NCI-H2107 treated with DMSO at 0.1 percent for 48 hours (cell line): ENCODE results near the gene TVP23C.

ENCODE experiments used
- DNase-seq: peaks from one replicate; lab custom pipeline; 2025; ENCODE audit not compliant: unreplicated experiment; lab: John Stamatoyannopoulos, UW

TVP23C gene

DNA sequence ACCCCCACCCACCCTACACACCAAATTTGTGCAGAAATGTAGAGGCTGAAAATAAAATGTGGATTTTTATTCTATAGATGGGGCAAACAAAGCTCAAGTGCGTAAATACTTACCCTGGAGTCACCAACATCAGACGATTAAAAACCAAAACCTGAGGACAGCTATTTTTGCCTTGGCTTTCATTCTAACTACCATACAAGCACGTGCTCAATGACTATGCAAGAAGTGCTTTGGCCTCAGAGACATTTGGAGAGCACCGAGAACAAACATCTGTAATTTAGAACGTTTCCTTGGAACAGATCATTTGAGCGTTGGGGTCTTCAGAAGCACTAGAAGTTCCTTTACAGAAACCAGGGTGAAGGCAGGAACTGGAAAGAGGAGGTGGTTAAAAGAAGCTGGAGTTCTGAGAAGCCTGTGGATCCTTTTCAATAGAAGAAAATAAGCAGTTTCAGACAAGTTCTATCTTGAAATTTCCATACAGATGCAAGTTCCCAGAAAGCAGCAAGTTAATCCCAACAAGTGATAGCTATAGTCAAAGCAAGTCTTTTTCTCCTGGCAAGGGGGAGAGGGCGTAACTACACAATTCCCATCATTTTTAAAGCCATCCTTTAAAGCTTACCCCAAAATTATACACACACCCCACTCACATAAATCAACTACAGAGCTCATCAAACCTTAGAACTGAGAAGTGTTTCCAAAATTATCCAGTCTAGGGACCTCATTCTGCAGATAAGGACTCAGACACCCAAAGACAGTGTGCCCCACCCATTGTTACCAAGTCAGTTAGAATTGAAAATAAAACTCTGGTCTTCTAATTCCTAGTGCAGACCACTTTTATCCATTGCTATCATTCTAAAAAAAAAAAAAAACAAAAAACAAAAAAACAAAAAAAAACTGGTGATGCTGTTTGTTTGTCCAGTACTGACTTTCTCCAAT lies 66.3 kb downstream of the TVP23C start:
- no peak for DNase-seq

GRCh38 chr17:15494821-15495220 lies 68.5 kb downstream of the TVP23C start:
- no peak for DNase-seq

- no peak for DNase-seq
Measured at GRCh38 chr17:15493693-15494035, 69.6 kb downstream of the TVP23C start.

DNA sequence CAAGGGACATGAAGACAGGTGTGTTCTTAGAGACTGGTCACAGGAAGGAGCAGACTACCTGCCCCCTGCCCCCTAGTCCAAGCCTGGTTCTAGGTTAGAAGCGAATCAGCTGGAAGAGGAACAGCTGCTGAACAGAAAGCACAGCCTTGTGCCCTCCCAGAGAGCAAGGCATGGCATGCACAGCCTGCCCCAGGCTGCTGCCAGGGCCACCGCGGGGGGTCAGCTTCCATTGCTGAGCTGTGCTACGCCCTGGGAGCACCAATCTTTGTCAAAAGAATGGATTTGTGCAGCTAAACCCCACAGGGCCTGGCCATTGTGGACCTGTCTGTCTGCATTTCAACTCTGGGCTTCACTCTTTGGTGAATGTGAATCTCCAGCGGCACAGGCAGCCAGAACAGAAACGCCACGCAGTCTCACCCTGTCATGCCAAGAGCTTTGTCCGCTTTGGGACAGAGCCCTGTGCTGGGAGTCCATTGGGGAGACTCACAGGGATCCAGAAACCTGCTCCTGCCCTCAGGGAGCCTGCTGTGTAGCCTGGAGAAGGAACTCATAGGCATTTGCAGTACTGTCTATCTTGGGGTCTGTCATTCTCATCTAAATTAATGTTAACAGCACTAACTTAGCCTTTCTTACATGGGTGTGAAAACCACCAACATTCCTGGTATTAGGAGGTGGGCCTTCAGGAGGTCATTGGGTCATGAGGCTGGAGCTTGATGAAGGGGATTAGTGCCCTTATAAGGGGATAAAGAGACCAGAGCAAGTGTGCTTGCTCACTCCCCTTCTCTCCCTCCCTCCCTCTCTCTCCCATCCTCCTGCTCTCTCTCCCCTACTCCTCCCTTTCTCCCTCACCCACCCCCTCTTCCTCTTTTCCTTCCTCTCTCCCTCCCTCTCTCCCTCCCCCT lies 70.2 kb downstream of the TVP23C start:
- no peak for DNase-seq

DNA sequence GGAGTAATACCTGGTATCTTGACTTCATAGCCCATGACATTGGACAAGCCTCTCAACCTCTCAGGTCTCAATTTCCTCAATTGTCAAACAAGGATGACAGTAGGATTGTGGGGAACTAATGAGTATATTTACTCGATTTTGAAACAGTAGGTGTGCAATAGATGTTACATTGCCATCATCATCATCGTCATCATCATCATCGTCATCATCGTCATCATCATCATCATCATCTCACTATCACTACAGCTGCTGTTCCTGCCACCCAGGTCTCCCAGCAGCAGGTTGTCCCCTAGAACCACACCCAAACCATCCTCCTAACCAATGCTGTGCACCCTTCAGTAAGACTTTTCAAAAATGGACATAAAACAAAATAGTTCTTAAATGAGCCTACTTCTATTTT lies 71.1 kb downstream of the TVP23C start:
- no peak for DNase-seq

DNA sequence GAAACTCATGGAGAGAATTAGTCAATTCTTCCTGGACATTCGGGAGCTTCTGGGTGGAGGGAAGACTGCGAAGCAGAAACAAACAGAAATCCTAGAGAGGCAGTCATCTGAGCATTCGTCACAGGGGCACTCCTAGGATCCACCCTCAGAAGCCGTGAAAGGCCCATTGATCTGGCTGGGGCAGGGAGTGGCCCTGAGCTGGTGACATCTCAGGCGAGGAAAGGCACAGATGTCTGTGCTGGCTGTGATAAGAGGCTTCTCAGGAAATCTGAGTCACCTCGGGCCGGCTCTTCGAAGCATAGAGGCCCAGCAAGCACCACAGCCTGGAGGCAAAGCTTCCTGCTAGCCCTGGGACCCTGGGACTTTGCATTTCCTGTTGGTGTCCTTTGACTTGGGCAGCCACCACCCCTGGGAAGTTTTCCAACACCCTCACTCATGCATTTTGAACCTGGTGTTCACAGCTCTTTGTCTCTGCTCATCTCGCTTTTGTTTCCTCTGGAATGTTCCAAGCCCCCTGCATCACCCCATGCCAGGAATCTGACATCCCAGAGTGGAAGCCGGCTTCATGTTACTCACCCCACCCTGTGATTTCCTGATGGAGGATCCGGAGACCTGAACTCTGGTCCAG lies 72.5 kb downstream of the TVP23C start:
- DNase-seq, result no peak

GRCh38 chr17:15488557-15488956 lies 74.7 kb downstream of the TVP23C start:
- DNase-seq, result no peak

GRCh38 chr17:15485045-15485444 lies 78.2 kb downstream of the TVP23C start:
- no peak for DNase-seq

DNA sequence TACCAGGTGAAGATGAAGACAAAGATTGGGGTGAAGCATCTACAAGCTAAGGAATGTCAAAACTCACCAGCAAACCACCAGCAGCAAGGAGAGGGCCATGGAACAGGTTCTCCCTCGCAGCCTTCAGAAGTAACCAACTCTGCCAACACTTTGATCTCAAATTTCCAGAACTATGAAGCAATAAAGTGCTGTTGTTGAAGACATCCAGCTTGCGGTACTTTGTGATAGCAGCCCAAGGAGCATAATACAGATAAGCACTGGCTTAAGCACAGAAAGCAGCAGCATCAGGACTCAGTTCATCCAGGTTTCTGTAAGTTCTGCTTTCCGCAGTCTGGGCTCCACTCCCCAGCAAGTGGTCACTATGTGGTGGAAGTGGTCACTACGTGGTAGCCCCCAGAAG lies 79.9 kb downstream of the TVP23C start:
- DNase-seq, result no peak

DNA sequence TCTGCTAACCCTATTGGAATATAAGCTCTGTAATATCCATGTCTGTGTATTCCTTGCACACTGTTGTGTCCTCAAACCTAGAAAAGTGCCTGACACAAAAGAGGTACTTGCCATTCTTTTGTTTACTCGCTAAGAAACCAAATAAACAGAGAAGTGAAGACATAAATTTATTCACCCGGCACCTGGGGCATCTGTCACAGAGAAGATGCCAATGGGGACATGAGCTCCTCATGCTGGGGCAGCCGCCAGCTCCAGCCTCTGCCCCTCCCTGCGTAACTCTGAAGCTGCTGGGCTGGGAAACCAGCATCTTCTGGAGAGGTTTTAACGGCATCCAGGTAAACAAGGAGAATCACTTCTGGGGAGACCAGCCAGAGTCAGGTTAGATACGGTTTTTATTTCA lies 80.8 kb downstream of the TVP23C start:
- DNase-seq, result no peak

- DNase-seq, result no peak
Measured at GRCh38 chr17:15481481-15481880, 81.8 kb downstream of the TVP23C start.

DNA sequence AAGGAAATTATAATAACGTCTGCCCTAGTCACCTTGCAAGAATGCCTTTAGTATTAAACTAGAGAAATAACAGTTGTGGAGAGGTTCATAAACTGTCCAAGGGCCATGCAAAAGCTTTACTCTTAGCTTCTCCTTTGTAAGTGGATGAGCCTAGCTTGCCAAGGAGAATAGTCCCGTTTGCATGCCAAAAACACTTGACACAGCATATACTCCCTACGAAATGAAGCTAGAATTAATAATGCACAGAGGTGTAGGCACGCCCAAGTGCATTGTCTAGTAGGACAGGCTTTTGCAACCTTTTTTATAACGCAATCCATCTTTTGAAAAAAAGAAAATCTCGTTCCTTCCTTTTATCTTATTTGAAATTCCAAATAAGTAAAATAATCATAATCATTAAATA lies 83.1 kb downstream of the TVP23C start:
- DNase-seq, result no peak

GRCh38 chr17:15479703-15480102 lies 83.6 kb downstream of the TVP23C start:
- DNase-seq, result no peak

GRCh38 chr17:15478845-15479244 lies 84.4 kb downstream of the TVP23C start:
- no peak for DNase-seq

DNA sequence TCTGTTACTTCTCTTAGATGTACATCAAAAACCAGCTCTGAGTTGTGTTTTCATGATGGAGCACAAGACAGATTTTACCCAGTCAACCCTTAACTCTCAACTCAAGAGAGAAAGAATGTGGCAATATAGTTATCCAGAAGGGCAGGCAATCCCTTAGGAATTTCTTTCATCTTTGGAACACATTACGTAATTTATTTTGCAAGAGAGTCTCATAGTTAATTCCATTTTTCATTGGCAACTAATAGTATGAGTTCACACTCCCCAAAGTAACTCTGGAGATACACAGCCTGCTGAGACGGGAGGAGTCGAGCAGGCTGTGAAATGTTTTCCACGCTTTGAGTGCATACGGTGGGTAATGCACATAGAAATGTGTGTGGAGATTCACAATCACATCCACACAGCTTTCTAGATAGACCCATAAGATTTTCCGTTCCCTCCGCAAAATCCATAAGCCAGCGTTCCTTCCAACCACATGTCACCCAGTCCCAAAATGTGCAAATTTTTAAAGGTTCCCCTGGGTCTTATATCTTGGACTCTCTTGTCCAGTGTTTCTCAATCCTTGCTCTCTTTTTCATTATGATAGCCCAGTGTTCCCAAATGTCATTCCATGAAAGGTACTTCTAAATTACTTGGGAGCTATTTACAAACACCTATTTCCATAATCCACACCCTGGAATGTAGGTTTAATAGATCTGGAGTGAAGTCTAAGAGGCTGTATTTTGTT lies 87.5 kb downstream of the TVP23C start:
- no peak for DNase-seq

- no peak for DNase-seq
Measured at GRCh38 chr17:15472891-15473290, 90.4 kb downstream of the TVP23C start.

GRCh38 chr17:15470536-15470935 lies 92.7 kb downstream of the TVP23C start:
- no peak for DNase-seq

DNA sequence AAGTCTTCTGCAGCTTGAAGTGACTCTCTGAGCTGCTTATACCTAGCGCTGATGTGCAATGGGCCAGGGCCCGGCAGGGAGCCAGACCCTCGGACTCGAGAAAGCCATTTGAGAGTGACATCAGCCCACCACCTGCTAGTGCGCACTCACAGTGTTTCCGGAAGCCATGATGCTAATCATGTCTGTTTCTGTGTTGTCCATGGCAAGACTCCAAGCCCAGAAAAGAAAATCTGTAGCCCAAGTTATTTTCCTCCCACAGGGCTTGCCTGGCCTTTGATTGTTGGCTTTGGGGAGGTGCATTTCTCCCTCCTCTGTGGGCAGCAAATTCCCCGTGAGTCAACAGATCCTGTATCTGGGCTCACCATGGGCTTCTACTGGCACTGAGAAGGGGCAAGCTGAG lies 94.0 kb downstream of the TVP23C start:
- DNase-seq, result no peak

- DNase-seq, result no peak
Measured at GRCh38 chr17:15468126-15468525, 95.2 kb downstream of the TVP23C start.

- DNase-seq, result no peak
Measured at GRCh38 chr17:15467592-15467991, 95.7 kb downstream of the TVP23C start, which contains the start of gene CDRT4. Gene CDRT4 (minus strand): TSS chr17:15467621. CDS start chr17:15440238, 27,383 bp downstream.

DNA sequence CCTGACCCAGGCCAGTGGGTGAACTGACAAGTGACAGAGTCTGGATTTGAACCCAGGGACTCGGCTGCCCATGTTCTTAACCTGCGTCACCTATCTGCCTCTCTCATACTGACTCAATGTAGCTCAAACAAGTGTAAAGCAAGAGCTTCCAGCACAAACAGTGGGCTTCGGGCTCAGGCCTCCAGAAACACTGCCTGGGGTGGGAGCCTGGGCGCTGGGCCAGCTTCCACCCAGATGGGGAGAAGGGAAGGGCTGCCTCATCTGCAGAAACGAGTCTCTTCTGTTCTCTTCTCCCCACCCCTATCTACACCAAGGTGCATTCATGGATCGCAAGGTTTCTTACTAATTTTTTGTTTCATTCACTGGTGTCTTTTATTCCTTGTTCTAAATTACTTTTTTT lies 97.2 kb downstream of the TVP23C start:
- DNase-seq, result no peak
